GM10248 (cell line): ENCODE results near the gene SEC16B.

ENCODE experiments used
- CTCF ChIA-PET: fragments of 300-600 bp; sonication (Branson Sonifier 250); formaldehyde crosslinking; extraction: SDS; loops from one replicate; lab custom pipeline; 2021; ENCODE audit warnings: antibody characterized with exemption; lab: Yijun Ruan, JAX
- POLR2A ChIA-PET: fragments of 350-650 bp; sonication (Branson Sonifier 250); formaldehyde crosslinking; extraction: SDS; loops from one replicate; lab custom pipeline; 2020; ENCODE audit warnings: antibody characterized with exemption; lab: Yijun Ruan, JAX
- DNase-seq: peaks from one replicate; pipeline ENCODE4 v3.0.0; 2012; ENCODE audit errors: extremely low spot score
- TF ChIP-seq, protein P1 (sequence below): IDR thresholded peaks from 2 replicates; pipeline ENCODE4 v1.5.1; 2012; ENCODE audit warnings: mild to moderate bottlenecking, low read depth; ENCODE audit errors: extremely low read depth, missing control alignments, control extremely low read depth

Gene SEC16B

DNA sequence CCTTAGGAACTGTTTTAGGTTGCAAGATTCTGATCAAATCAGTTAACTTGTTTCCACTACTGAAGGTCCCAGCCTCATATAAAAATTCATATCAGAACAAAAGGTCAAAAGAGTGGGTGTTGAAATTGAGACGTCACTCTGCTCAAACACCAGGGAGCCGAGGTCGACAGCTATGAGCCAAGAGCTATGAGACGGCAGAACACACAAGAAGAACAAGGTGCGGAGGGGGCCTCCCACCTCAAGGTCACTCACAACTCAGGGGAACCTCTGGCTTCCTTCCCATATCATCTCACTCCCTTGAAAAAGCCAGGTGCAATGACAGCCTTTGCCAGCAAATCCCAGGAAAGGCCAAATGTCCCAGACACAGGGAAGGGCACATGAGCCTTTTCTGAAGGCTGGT lies 749 bp downstream of the SEC16B start:
- TF ChIP-seq, protein P1, sequence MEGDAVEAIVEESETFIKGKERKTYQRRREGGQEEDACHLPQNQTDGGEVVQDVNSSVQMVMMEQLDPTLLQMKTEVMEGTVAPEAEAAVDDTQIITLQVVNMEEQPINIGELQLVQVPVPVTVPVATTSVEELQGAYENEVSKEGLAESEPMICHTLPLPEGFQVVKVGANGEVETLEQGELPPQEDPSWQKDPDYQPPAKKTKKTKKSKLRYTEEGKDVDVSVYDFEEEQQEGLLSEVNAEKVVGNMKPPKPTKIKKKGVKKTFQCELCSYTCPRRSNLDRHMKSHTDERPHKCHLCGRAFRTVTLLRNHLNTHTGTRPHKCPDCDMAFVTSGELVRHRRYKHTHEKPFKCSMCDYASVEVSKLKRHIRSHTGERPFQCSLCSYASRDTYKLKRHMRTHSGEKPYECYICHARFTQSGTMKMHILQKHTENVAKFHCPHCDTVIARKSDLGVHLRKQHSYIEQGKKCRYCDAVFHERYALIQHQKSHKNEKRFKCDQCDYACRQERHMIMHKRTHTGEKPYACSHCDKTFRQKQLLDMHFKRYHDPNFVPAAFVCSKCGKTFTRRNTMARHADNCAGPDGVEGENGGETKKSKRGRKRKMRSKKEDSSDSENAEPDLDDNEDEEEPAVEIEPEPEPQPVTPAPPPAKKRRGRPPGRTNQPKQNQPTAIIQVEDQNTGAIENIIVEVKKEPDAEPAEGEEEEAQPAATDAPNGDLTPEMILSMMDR = no peak
- ChIA-PET POLR2A (no interaction called here), CTCF (interaction anchor here (0.9 kb wide), 1 partner anchor 11 kb away, joined by 3 read pairs; no protein-coding TSS in a partner anchor)
- DNase-seq = no peak

DNA sequence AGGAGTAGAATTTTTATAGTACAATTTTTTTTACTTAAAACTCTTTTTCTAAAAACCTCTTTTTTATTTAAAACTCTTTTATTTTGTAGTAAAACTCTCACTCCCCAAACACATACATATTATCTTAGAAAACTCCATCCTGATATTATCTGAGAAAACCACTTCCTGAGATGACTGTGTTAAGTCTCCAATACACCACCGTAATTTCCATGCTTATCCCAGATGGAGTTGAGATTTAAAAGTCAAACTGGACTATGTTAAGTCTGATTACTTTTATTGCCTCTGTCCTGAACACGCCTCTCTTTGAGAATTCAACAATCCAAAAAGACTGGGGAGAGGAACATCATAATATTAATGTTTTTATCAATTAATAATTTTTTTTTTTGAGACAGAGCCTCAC lies 3.7 kb downstream of the SEC16B start:
- TF ChIP-seq, protein P1 = no peak
- CTCF ChIA-PET = interaction anchor here (1.4 kb wide), 1 partner anchor 16 kb away, joined by 4 read pairs; no protein-coding TSS in a partner anchor
- POLR2A ChIA-PET = no interaction called here
- no peak for DNase-seq

GRCh38 chr1:177965293-177965692 lies 4.6 kb downstream of the SEC16B start:
- TF ChIP-seq, protein P1 = no peak
- no peak for DNase-seq
- CTCF ChIA-PET = interaction anchor here (1.4 to 5.0 kb wide), 2 partner anchors 15 to 18 kb away, joined by 4 to 32 read pairs; no protein-coding TSS in a partner anchor
- POLR2A ChIA-PET = no interaction called here

- DNase-seq = no peak
- ChIA-PET POLR2A (no interaction called here), CTCF (interaction anchor here (5.0 kb wide), 1 partner anchor 17 kb away, joined by 32 read pairs; no protein-coding TSS in a partner anchor)
- TF ChIP-seq, protein P1 = no peak
Measured at GRCh38 chr1:177964336-177964735, 5.5 kb downstream of the SEC16B start.

DNA sequence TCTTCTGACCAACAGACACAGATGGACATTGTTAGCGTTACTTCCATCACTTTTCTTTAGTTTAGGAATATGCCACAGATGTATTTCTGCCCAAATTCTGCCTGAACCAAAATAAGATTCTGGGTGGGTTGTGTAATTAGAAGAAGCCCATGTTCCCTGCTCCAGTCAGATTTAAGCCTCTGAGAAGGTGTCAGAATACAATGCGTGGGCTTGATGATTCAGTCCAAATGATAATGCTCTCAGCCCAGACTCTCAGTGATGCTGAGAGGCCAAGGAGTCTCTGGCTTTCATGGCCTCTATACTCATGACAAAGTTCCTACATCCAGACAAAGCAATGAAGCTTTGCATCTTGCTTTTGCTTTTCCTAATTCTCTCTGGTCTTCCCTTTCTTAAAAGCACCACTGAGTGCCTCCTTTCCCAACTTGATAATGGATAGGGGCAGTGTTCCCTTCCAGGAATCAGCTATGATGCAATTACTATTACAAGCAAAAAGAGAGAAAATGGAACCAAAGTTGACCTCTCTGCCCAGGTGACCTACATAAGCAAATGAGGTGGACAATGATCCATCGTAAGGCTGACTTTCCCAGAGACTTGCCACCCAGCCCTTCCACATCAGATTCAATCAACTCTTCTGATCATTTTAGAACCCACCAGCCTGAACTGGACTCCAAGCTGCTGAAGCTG lies 8.8 kb downstream of the SEC16B start:
- DNase-seq = no peak
- POLR2A ChIA-PET = no interaction called here
- CTCF ChIA-PET = interaction anchor here (1.3 to 5.0 kb wide), 3 partner anchors 9 to 14 kb away, joined by 3 to 32 read pairs (median 7); no protein-coding TSS in a partner anchor
- TF ChIP-seq, protein P1 = no peak

GRCh38 chr1:177959811-177960515 lies 9.9 kb downstream of the SEC16B start:
- no peak for DNase-seq
- POLR2A ChIA-PET = no interaction called here
- CTCF ChIA-PET = interaction anchor here (5.0 kb wide), 1 partner anchor 13 kb away, joined by 32 read pairs; no protein-coding TSS in a partner anchor
- TF ChIP-seq, protein P1 = no peak
